GM08714 (cell line): ENCODE results near the gene PTGR2.

Experiments used
- H3K4me3 ChIP-seq: fragments of 200-500 bp; sonication (Bioruptor generic); 2 replicates; pipeline ENCODE4 v1.5.1; 2014; ENCODE audit warnings: mild to moderate bottlenecking, low read length, inconsistent platforms
- ZNF274 ChIP-seq: IDR thresholded peaks from 2 replicates; pipeline ENCODE4 v1.6.1; 2012; ENCODE audit warnings: mild to moderate bottlenecking, low read depth, low read length

Gene PTGR2

DNA sequence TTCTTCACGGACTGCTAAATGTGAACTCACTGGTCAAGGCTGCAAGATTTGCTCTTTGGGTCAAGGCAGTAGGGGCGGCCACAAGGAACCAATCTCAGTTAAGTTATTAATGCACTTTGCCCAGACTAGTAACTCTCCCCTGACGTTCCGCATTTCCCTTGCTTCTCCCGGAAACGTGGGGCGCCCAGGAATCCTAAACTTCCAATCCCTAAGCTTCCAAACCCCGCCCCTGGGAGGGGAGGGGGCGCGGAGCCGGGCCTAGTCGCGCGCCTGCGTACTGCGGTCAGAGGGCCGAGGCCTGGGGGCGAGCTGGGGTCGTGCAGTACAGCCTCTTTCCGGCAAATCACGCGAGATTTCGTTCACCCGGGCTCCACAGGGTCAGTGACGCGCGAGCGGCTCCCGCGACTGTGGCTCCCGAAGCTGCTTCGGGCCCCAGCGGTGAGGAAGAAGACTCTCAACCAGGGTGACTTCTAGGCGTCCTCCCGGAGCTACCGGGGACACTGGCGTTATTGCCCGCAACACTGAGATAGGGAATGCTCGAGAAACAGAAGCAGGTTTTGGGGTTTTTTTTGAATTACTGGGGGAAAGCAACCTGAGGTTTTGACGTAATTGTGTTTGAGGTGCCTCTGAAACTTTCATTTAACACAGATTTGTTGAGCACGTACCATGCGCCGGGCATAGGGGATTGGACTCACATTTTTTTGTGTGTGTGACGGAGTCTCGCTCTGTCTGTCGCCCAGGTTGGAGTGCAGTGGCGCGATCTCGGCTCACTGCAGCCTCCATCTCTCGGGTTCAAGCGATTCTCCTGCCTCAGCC, at the start of gene PTGR2:
Gene PTGR2, plus strand, starts transcription at position 265 of the 816 bp plus-strand sequence. CDS start 7,032 bp downstream, outside the sequence.
- peak within 1 kb of the TSS; percentile 84 for H3K4me3 ChIP-seq
- TF ChIP-seq ZNF274, result no peak

DNA sequence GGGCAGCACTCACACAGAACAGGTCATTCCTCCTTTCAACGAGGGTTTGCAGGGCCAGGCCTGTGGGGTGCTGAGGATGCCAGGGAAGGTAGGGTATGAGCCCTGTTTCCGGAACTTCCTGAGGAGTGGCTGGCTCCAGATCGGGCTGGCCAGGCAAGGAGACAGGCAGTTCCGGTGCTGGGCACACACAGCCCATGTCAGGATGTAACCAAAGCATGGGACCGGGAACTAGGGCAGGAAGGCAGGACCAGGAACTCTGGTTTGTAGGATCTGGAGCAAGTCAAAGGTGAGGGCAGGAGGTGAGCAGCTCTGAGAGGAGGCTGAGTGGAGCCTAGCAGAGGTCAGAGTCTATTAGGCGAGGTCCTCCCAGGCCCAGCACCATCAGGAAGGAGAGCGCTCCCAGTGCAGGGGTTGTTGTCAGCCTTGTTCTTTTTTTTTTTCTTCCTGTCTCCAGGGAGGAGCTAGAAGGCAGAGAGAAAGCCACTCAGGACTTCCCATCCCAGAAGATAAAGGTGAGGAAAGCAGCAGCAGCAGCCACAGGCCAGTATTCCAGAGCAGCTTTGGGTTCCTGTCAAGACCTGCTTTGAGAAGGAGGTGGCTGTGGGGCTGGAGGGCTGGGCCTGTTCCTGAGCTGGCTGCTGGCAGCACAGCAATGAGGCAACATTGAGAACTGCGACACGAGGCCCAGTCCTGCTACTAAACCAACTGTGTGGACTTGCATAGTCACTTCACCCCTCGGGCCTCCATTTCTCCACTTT, 49.0 kb upstream of the PTGR2 start:
- H3K4me3 ChIP-seq, result no peak overlapping the region
- TF ChIP-seq ZNF274, result no peak

DNA sequence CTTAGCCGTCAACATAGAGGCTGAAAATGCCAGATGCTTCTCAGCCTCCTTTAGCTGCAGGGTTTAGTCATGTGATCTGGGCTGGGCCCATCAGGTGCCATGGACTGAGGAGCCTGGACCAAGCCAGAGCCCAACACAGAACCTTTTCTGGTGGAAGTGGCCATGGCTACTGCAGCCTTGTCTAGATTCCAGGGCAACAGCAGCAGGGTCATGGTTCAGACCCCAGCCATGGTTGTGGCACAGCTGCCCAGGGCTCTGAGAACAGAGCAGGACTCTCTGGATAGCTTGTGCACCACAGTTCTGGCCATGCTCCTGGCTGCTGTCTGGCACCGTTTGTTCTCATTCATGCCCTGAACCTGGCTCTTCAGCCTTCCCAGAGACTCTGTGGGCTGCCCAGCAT, 47.0 kb upstream of the PTGR2 start:
- H3K4me3 ChIP-seq, result no peak overlapping the region
- no peak for TF ChIP-seq ZNF274

DNA sequence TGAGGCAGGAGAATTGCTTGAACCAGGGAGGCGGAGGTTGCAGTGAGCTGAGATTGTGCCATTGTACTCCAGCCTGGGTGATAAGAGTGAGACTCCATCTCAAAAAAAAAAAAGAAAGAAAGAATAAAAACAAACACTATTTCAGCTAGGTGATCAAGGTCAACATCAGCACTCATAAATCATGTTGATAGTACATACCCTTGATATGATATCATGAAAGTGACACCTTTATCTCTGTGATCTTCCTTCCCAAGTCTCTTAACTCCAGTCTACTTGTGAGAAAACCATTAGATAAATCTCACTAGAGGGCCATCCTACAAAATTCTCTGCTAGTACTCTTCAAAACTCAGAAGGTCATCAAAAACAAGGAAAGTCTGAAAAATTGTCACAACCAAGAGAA, 44.2 kb upstream of the PTGR2 start:
- TF ChIP-seq ZNF274, result no peak
- H3K4me3 ChIP-seq, result no peak overlapping the region

DNA sequence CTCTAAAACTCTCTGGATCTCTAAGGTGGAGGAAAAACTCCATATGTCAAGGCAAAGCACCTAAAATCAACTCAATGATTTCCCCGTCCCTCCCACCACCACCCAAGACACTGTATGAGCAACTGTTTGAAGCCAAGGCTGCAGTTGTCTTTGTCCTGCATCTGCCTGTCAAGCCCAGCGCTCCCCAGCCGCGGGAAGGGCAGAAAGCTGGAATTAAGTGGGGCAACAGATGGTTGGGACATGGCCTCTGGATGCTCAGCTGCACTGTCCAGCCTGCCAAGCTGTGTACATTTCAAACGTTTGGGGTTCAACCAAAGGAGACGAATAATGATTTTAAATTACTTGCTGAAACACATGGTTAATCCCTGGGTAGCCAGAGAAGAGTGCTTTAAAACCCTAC, 42.2 kb upstream of the PTGR2 start:
- no peak overlapping the region for H3K4me3 ChIP-seq
- TF ChIP-seq ZNF274, result no peak

DNA sequence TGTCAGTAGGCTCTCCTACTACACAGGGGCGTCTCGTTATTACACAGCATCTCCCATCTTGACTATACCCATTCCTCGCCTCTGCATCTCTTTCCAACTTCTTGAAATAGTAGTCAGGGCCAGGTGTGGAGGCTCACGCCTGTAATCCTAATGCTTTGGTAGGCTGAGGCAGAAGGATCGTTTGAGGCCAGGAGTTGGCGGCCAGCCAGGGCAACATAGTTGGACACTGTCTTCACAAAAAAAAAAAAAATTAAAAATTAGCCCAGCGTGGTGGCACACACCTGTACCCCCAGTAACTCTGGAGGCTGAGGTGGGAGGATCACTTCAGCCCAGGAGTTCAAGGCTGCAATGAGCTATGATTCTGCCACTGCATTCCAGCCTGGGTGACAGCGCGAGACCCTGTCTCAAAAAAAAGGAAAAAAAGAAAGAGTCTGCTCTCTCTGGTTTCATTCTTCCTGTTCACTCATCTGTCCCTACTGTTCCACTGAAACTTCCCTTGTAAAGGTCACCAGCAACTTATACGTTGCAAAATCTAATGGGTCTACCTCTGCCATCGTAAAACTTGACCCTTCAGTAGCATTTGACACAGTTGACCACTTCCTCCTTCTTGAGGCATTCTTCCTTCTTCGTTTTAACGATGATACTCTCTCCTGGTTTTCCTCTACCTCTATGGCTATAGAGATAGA, 41.0 kb upstream of the PTGR2 start:
- TF ChIP-seq ZNF274, result no peak
- no peak overlapping the region for H3K4me3 ChIP-seq

DNA sequence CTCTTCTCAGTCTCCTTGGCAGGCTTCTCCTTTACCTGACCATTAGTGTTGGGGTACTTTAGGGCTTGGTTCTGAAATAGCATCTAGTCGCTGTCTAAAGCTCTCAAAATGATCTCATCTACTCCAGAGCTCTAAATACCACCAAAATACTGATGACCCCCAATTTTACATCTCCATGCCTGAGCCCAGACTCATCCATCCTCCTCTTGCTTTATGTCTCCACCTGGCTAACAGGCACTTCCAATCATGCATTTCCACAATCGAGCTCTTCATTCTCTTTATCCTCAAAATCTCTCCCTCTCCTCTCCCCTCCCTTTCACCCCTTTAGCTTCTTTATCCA, 40.5 kb upstream of the PTGR2 start:
- no peak overlapping the region for H3K4me3 ChIP-seq
- TF ChIP-seq ZNF274, result no peak

DNA sequence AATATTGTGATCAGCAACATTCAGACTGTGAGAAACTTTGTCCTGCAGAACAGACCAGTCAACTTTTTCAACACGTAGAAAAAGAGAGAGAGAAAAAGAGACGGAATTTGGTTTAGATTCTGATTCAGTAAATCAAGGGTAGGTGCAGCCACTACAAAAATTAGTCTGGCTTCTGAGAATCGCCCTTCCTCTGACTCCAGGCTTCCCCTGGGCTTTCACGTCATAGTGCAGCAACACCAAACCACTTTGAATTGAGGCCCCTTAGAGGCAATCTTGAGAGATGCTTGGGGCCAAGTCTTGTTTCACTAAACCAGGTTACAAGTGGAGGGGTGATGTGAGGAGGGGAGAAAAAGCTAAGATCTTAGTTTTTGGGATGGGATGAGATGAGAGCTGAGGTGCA, 37.5 kb upstream of the PTGR2 start:
- H3K4me3 ChIP-seq, result no peak overlapping the region
- no peak for TF ChIP-seq ZNF274

DNA sequence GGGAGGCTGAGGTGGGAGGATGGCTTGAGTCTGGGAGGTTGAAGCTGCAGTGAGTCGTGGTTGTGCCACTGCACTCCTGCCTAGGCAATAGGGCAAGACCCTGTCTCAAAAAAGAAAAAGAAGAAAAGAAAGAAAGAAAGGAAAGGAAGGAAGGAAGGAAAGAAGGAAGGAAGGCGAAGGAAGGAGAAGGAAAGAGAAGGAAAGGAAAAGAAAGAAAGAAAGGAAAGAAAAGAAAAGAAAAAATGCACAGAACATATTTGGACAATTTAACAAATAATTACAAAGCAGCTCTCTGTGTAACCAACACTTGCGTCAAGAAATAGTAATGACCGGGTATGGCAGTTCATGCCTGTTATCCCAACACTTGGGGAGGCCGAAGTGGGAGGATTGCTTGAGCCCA, 35.8 kb upstream of the PTGR2 start:
- no peak for TF ChIP-seq ZNF274
- no peak overlapping the region for H3K4me3 ChIP-seq

DNA sequence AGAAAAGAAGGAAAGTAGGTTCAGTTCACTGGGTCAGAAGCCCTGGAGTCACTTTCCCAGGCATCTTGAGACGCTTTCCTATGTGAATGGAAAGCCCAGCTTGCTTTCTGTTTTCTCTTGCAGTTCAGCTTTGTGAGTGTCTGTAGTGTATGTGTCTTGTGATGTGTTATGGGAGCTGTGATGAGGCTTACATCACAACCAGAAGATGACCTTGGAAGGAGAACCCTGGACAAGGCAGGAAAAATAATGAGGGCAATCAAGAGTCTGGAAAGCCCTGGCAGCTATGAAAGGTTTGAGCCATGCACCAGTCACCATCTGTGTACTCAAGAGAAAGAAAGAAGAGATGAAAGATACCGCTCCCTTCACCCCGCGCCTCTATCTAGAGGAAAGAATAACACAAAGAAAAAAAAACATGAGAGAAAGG, 35.2 kb upstream of the PTGR2 start:
- H3K4me3 ChIP-seq, result no peak overlapping the region
- no peak for TF ChIP-seq ZNF274

DNA sequence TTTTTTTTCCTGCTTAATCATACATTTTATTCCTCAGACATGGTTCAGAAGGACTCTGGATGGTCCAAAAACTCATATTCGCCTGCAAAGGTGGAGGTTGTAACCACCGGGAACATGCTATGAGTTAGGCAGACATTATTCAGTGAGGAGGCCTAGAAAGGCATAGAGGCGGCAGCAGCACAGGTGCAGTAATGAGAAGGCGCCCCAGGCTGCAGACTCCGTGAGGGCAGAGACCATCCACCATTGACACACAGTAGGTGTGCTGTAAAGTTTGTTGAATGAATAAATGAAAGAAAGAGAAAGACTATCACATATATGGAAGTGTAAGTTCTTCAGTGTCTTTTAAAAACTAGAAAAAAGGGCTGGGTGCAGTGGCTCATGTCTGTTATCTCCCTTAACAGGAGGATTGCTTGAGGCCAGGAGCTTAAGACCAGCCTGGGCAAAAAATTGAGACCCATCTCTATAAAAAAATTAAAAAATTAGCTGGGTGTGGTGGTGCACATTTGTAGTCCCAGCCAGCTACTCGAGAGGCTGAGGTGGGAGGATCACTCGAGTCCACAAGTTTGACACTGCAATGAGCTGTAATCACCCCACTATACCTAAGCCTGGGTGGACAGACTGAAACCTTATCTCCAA, 34.5 kb upstream of the PTGR2 start:
- TF ChIP-seq ZNF274, result no peak
- no peak overlapping the region for H3K4me3 ChIP-seq

DNA sequence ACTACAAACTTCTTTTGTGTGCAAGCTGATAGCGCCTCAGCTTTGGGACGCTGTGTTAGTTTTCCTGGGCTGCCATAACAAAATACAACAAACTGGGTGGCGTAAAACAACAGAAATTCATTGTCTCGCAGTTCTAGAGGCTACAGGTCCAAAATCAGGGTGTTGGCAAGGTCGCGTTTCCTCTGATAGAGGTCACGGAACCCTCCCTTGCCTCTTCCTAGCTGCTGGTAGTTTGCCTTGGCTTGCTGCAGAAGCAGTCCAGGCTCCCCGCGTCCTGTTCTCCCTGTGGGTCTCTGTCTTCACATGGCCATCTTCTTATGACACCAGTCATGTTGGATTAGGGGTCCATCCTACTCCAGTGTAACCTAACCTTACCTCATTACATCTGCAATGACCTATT, 32.8 kb upstream of the PTGR2 start:
- no peak for TF ChIP-seq ZNF274
- H3K4me3 ChIP-seq, result no peak overlapping the region

DNA sequence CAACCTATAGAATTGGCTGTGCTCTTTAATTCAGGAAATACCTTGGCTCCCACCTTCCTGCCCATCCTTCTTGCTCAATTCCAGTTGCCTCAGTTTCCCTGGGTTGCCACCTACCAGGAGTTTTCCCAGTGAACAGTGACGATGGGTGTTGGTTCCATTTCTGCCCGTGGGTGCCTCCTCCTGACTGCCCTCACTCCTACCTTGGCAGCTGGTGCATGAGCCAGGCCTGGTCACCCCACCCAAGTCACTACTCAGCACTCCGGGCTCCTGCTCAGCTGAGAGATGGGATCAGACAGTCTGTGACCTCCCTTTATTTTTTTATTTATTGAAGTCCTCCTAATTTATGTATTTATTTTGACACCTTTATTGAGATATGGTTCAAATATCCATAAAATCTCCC, 31.0 kb upstream of the PTGR2 start:
- H3K4me3 ChIP-seq, result no peak overlapping the region
- no peak for TF ChIP-seq ZNF274

DNA sequence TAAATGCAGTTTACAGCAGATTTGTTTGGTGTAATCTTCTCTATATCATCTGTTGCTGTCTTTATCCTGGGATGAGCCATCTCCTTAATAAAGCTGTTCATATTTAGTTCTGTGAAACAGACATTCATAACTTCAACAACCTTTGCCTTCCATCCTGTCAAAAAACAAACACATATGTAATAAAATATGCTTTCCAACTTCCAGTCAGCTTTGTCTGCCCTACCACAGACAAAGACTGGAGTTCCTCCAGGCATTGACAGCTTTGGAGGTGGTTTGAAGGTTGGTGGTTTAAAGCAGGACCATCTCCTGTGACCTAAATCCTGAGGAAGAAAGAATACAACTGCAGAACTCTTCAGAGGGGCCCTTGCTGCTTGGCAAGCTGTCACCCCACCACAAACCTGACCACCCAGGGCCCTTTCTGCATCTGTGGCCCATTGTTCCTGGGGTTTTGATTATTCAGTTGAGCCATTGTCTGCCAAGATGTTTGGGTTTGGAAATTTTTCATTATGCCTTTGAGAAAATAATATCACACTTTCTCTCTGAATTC, 28.2 kb upstream of the PTGR2 start:
- no peak overlapping the region for H3K4me3 ChIP-seq
- TF ChIP-seq ZNF274, result no peak
